GM23338 (cell line): ENCODE measurements around the gene TXNRD1. TPM values are rescaled to one million over a fixed set of nuclear protein-coding genes. Genes with fewer than 3 reads are reported as not detected.

Experiments used
- ATAC-seq: fragments of 200-7000 bp; cut with Tn5 transposase; 3 replicates; pipeline ENCODE4 v1.9.1; 2020
- DNase-seq: peaks from one replicate; pipeline ENCODE4 v3.0.0-alpha.2; 2015; ENCODE audit warnings: low spot score
- H2AFZ ChIP-seq: fragments of 200-600 bp; sonication (generic); 2 replicates; pipeline ENCODE4 v1.8.0; 2016; ENCODE audit warnings: antibody characterized with exemption, mild to moderate bottlenecking, moderate library complexity
- H3F3A ChIP-seq: fragments of 200-600 bp; sonication (generic); replicated peaks from 2 replicates; pipeline ENCODE4 v1.8.0; 2017; ENCODE audit warnings: antibody characterized with exemption, mixed run types, low read depth
- H3K27ac ChIP-seq: fragments of 200-600 bp; sonication (generic); 2 replicates; pipeline ENCODE4 v1.6.1; 2016; ENCODE audit warnings: low read depth
- H3K27me3 ChIP-seq: fragments of 200-600 bp; sonication (generic); 2 replicates; pipeline ENCODE4 v1.8.0; 2016; ENCODE audit warnings: mild to moderate bottlenecking, mixed run types, moderate library complexity; ENCODE audit not compliant: insufficient read depth
- H3K36me3 ChIP-seq: fragments of 200-600 bp; sonication (generic); 2 replicates; pipeline ENCODE4 v1.8.0; 2016; ENCODE audit warnings: mild to moderate bottlenecking; ENCODE audit not compliant: insufficient read depth
- H3K4me1 ChIP-seq: fragments of 200-600 bp; sonication (generic); 2 replicates; pipeline ENCODE4 v1.8.0; 2016; ENCODE audit warnings: mild to moderate bottlenecking, moderate library complexity; ENCODE audit not compliant: insufficient read depth
- H3K4me2 ChIP-seq: fragments of 200-600 bp; sonication (generic); 2 replicates; pipeline ENCODE4 v1.7.1; 2017; ENCODE audit warnings: mixed run types
- H3K4me3 ChIP-seq: fragments of 200-600 bp; sonication (generic); 2 replicates; pipeline ENCODE4 v1.6.1; 2016; ENCODE audit warnings: mixed run types
- H3K79me2 ChIP-seq: fragments of 200-600 bp; sonication (generic); replicated peaks from 2 replicates; pipeline ENCODE4 v1.8.0; 2017; ENCODE audit warnings: mild to moderate bottlenecking; ENCODE audit not compliant: insufficient read depth
- H3K9me2 ChIP-seq: fragments of 200-600 bp; sonication (generic); 2 replicates; pipeline ENCODE4 v1.8.0; 2017; ENCODE audit not compliant: insufficient read depth
- H4K20me1 ChIP-seq: fragments of 200-600 bp; sonication (generic); replicated peaks from 2 replicates; pipeline ENCODE4 v1.8.0; 2017; ENCODE audit warnings: mild to moderate bottlenecking; ENCODE audit not compliant: insufficient read depth
- H3K27ac Mint-ChIP-seq: 2 replicates; pipeline ENCODE4 v1.8.0; 2020; ENCODE audit warnings: inconsistent platforms, mild to moderate bottlenecking, moderate library complexity, mixed read lengths
- H3K27me3 Mint-ChIP-seq: 3 replicates; pipeline ENCODE4 v1.8.0; 2022; ENCODE audit warnings: low read depth, mild to moderate bottlenecking, moderate library complexity, mixed read lengths, inconsistent platforms; ENCODE audit not compliant: insufficient read depth, poor library complexity
- H3K36me3 Mint-ChIP-seq: 3 replicates; pipeline ENCODE4 v1.8.0; 2021; ENCODE audit warnings: low read depth, mild to moderate bottlenecking, inconsistent platforms, moderate library complexity, mixed read lengths
- H3K4me1 Mint-ChIP-seq: 3 replicates; pipeline ENCODE4 v1.8.0; 2020; ENCODE audit warnings: mild to moderate bottlenecking, inconsistent platforms, mixed read lengths
- H3K4me3 Mint-ChIP-seq: 3 replicates; pipeline ENCODE4 v1.8.0; 2021; ENCODE audit warnings: moderate library complexity, mild to moderate bottlenecking, inconsistent platforms, mixed read lengths
- H3K9me3 Mint-ChIP-seq: 3 replicates; pipeline ENCODE4 v1.8.0; 2020; ENCODE audit warnings: moderate library complexity, mild to moderate bottlenecking, inconsistent platforms, mixed read lengths
- CREB1 ChIP-seq: fragments of 250-450 bp; sonication (Bioruptor Pico); IDR thresholded peaks from 2 replicates; pipeline ENCODE4 v1.5.0; 2020; ENCODE audit warnings: low read depth, mild to moderate bottlenecking, moderate library complexity
- EZH2 ChIP-seq: fragments of 200-600 bp; sonication (generic); IDR thresholded peaks from one replicate; pipeline ENCODE4 v1.8.0; 2017; ENCODE audit warnings: antibody characterized with exemption, mild to moderate bottlenecking, low read depth; ENCODE audit not compliant: unreplicated experiment
- EZH2phosphoT487 ChIP-seq: fragments of 200-600 bp; sonication (generic); IDR thresholded peaks from one replicate; pipeline ENCODE4 v1.8.1; 2018; ENCODE audit warnings: antibody characterized with exemption; ENCODE audit not compliant: unreplicated experiment
- JUNB ChIP-seq: IDR thresholded peaks from one replicate; pipeline ENCODE4 v1.6.1; 2016; ENCODE audit warnings: antibody characterized with exemption; ENCODE audit not compliant: unreplicated experiment
- STAT1 ChIP-seq: IDR thresholded peaks from one replicate; pipeline ENCODE4 v1.6.1; 2016; ENCODE audit warnings: antibody characterized with exemption; ENCODE audit not compliant: unreplicated experiment
- ZNF114 ChIP-seq: fragments of 250-450 bp; sonication (Bioruptor Pico); IDR thresholded peaks from 2 replicates; pipeline ENCODE4 v1.5.0; 2020; ENCODE audit warnings: mild to moderate bottlenecking, moderate library complexity
- polyA plus RNA-seq: library from polyadenylated mRNA; unstranded; fragments of >200 nt; fragmentation: Nextera tagmentation; extraction: Ambion mirVana; gene quantifications from 2 replicates; pipeline ENCODE4 v1.2.1, GENCODE V29; 2016
- total RNA-seq: library from RNA; depleted of rRNA; stranded (reverse); fragments of >200 nt; shearing (Covaris generic); gene quantifications from 2 replicates; pipeline ENCODE4 v1.2.3, GENCODE V29; 2014
- TF ChIP-seq, protein P1 (sequence below): fragments of 250-450 bp; sonication (Bioruptor Pico); IDR thresholded peaks from 2 replicates; pipeline ENCODE4 v1.5.0; 2020; ENCODE audit warnings: mild to moderate bottlenecking, moderate library complexity
- TF ChIP-seq, protein P2 (sequence below): IDR thresholded peaks from one replicate; pipeline ENCODE4 v1.6.1; 2018; ENCODE audit warnings: antibody characterized with exemption; ENCODE audit not compliant: unreplicated experiment
- TF ChIP-seq, protein P3 (sequence below): IDR thresholded peaks from 2 replicates; pipeline ENCODE4 v1.6.1; 2016; ENCODE audit warnings: antibody characterized with exemption

The TXNRD1 gene
- total and polyA plus RNA-seq, 2 experiments from 2014 or later: 115 to 127 TPM

DNA sequence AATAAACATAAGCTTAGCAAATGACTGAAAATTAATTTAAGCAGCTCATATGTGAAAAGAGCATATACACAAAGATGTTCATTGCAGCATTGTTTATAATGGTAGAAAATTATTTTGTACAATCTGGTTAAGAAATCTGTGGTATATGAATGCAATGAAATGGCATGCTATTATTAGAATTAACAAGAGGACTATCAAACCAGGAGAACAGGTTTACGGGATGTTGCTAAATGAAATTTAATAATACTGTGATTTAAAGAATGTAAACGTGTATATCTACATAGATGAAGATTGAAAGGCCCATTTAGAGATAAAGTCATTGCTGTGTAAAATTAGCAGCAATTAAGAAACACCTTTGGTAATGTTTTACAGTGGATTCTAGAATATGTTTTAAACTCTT is 158.5 kb downstream of the TXNRD1 start (continued):
- TF ChIP-seq, protein P1, sequence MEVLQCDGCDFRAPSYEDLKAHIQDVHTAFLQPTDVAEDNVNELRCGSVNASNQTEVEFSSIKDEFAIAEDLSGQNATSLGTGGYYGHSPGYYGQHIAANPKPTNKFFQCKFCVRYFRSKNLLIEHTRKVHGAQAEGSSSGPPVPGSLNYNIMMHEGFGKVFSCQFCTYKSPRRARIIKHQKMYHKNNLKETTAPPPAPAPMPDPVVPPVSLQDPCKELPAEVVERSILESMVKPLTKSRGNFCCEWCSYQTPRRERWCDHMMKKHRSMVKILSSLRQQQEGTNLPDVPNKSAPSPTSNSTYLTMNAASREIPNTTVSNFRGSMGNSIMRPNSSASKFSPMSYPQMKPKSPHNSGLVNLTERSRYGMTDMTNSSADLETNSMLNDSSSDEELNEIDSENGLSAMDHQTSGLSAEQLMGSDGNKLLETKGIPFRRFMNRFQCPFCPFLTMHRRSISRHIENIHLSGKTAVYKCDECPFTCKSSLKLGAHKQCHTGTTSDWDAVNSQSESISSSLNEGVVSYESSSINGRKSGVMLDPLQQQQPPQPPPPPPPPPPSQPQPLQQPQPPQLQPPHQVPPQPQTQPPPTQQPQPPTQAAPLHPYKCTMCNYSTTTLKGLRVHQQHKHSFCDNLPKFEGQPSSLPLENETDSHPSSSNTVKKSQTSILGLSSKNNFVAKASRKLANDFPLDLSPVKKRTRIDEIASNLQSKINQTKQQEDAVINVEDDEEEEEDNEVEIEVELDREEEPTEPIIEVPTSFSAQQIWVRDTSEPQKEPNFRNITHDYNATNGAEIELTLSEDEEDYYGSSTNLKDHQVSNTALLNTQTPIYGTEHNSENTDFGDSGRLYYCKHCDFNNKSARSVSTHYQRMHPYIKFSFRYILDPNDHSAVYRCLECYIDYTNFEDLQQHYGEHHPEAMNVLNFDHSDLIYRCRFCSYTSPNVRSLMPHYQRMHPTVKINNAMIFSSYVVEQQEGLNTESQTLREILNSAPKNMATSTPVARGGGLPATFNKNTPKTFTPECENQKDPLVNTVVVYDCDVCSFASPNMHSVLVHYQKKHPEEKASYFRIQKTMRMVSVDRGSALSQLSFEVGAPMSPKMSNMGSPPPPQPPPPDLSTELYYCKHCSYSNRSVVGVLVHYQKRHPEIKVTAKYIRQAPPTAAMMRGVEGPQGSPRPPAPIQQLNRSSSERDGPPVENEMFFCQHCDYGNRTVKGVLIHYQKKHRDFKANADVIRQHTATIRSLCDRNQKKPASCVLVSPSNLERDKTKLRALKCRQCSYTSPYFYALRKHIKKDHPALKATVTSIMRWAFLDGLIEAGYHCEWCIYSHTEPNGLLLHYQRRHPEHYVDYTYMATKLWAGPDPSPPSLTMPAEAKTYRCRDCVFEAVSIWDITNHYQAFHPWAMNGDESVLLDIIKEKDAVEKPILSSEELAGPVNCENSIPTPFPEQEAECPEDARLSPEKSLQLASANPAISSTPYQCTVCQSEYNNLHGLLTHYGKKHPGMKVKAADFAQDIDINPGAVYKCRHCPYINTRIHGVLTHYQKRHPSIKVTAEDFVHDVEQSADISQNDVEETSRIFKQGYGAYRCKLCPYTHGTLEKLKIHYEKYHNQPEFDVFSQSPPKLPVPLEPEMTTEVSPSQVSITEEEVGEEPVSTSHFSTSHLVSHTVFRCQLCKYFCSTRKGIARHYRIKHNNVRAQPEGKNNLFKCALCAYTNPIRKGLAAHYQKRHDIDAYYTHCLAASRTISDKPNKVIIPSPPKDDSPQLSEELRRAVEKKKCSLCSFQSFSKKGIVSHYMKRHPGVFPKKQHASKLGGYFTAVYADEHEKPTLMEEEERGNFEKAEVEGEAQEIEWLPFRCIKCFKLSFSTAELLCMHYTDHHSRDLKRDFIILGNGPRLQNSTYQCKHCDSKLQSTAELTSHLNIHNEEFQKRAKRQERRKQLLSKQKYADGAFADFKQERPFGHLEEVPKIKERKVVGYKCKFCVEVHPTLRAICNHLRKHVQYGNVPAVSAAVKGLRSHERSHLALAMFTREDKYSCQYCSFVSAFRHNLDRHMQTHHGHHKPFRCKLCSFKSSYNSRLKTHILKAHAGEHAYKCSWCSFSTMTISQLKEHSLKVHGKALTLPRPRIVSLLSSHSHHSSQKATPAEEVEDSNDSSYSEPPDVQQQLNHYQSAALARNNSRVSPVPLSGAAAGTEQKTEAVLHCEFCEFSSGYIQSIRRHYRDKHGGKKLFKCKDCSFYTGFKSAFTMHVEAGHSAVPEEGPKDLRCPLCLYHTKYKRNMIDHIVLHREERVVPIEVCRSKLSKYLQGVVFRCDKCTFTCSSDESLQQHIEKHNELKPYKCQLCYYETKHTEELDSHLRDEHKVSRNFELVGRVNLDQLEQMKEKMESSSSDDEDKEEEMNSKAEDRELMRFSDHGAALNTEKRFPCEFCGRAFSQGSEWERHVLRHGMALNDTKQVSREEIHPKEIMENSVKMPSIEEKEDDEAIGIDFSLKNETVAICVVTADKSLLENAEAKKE (CRISPR knock-in tag): no peak
- TF ChIP-seq JUNB: no peak
- no peak for TF ChIP-seq STAT1
- TF ChIP-seq ZNF114 (CRISPR knock-in tag): no peak
- no peak for TF ChIP-seq EZH2

DNA sequence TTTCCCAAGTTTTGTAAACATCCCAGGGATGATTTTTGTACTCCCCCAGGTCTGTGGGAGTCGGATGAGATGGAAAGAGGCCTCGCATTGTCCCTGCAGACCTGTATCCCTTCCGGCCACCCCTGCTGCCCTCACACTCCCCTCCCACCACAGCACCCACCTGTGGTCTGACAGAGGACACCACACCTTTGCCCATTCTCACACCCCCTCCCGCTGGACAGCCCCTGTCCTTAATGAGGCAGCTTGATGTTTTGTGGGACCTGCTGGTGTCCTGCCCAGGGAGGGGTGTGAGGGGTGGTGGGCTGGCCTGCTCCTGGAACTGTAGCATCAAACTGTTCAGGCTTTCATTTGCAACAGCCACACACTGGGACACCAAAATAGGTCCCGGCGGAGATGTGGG is 159.2 kb downstream of the TXNRD1 start:
- peaks cover 18% of the 10 kb centered on the region for H3K4me1 Mint-ChIP-seq
- H3K4me2 ChIP-seq: no peak overlapping the region
- H4K20me1 ChIP-seq: no peaks in the 10 kb centered on the region
- TF ChIP-seq EZH2: no peak
- TF ChIP-seq, protein P2, sequence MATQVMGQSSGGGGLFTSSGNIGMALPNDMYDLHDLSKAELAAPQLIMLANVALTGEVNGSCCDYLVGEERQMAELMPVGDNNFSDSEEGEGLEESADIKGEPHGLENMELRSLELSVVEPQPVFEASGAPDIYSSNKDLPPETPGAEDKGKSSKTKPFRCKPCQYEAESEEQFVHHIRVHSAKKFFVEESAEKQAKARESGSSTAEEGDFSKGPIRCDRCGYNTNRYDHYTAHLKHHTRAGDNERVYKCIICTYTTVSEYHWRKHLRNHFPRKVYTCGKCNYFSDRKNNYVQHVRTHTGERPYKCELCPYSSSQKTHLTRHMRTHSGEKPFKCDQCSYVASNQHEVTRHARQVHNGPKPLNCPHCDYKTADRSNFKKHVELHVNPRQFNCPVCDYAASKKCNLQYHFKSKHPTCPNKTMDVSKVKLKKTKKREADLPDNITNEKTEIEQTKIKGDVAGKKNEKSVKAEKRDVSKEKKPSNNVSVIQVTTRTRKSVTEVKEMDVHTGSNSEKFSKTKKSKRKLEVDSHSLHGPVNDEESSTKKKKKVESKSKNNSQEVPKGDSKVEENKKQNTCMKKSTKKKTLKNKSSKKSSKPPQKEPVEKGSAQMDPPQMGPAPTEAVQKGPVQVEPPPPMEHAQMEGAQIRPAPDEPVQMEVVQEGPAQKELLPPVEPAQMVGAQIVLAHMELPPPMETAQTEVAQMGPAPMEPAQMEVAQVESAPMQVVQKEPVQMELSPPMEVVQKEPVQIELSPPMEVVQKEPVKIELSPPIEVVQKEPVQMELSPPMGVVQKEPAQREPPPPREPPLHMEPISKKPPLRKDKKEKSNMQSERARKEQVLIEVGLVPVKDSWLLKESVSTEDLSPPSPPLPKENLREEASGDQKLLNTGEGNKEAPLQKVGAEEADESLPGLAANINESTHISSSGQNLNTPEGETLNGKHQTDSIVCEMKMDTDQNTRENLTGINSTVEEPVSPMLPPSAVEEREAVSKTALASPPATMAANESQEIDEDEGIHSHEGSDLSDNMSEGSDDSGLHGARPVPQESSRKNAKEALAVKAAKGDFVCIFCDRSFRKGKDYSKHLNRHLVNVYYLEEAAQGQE: no peak
- no peak for TF ChIP-seq EZH2phosphoT487
- TF ChIP-seq, protein P3, sequence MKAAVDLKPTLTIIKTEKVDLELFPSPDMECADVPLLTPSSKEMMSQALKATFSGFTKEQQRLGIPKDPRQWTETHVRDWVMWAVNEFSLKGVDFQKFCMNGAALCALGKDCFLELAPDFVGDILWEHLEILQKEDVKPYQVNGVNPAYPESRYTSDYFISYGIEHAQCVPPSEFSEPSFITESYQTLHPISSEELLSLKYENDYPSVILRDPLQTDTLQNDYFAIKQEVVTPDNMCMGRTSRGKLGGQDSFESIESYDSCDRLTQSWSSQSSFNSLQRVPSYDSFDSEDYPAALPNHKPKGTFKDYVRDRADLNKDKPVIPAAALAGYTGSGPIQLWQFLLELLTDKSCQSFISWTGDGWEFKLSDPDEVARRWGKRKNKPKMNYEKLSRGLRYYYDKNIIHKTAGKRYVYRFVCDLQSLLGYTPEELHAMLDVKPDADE: no peak
- TF ChIP-seq CREB1: no peak

More for the DNA sequence above, 159.2 kb downstream of the TXNRD1 start:
- Mint-ChIP-seq H3K36me3 (peaks cover 10% of the 10 kb centered on the region), H3K9me3 (peaks cover 13% of the 10 kb centered on the region), H3K27ac (no peak overlapping the region), H3K27me3 (peaks cover 16% of the 10 kb centered on the region), H3K4me3 (no peak overlapping the region)
- Histone ChIP-seq H3K4me1 (peaks cover 9% of the 10 kb centered on the region; the same call in 1 of the 2 replicates), H2AFZ (no peak overlapping the region), H3K79me2 (no peaks in the 10 kb centered on the region), H3K9me2 (no peaks in the 10 kb centered on the region), H3K27me3 (no peaks in the 10 kb centered on the region), H3K4me3 (no peak overlapping the region), H3K36me3 (no peaks in the 10 kb centered on the region; the same call in 1 of the 2 replicates), H3K27ac (no peak overlapping the region), H3F3A (no peaks in the 10 kb centered on the region)
- ATAC-seq (no peak), DNase-seq (no peak)
